ENCODE measurements around the gene PRR33.

The PRR33 gene

DNA sequence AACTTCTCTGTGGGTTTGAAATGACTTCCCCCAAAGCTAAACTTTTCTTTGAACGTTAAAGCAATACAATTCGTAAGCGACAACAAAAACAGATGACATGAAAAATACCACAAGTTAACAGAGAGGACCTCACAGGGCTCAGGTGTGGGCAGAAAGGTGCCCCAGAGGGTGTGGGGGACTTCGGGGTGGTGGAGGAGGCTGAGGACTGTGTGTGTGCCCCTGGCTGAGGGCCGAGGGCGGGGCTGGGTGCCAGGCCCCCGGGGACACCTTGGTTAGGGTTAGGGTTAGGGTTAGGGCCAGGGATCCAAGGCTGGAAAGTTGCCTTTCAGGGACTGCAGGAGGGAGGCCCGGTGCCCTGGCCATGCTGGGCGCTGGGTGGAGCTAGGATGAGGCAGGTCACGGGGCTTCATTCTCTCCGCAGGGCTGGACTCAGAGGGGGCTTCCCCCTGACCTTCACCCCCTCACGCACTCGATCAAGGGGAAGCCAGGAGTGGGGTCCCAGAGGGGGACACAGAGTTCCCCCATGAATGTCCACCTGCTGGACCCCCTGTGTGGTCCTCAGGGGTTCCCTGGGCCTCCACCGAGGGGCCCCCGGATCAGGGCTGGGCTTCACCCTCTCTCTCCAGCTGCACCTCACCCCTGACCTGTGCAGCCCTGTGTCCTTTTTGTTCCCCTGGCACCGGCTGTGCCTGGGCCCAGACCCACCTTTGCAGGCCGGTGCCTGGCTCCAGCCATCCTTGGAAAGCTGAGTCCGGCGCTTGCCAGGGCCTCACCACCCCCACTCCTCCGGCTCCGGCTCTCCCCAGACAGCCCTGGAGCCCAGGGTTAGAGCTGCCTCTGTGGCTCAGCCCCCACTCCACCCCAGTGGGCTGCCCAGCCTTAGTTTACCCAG is 45.9 kb downstream of the PRR33 start:
- DNase-seq: no peak

DNA sequence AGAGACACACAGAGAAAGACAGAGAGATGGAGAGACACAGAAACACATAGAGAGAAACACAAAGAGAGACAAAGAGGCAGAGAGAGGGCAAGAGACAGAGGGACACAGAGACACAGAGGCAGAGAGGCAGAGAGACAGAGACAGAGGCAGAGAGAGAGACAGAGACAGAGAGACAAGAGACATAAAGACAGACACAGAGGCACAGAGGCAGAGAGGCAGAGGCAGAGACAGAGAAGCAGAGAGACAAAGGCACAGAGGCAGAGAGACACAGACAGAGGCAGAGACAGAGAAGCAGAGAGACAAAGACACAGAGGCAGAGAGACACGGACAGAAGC is 46.6 kb downstream of the PRR33 start:
- no peak for DNase-seq

- DNase-seq: no peak
Measured at GRCh38 chr11:1844221-1845094, 47.2 kb downstream of the PRR33 start.

DNA sequence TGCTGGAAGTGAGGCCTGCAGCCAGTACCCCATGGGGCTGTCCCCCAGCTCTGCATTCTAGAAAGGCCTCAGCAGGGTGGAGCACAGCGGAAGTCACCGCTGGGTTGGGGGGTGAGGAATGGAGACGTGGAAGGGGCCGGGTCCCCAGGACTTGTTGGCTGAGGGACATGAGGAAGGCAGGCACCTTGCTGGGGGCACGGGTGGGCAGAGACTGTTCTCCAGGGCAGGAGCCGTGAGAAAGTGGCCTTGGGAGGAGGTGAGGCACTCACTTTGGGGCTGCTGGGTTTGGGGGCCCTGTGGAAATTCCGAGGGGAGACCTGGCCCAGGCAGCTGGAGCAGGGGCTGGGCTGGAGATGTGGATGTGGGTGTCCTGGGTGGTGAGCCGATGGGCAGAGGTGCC is 47.9 kb downstream of the PRR33 start:
- DNase-seq: no peak

GRCh38 chr11:1843098-1843473 is 48.6 kb downstream of the PRR33 start:
- no peak for DNase-seq

GRCh38 chr11:1842149-1843097 is 49.3 kb downstream of the PRR33 start:
- no peak for DNase-seq

DNA sequence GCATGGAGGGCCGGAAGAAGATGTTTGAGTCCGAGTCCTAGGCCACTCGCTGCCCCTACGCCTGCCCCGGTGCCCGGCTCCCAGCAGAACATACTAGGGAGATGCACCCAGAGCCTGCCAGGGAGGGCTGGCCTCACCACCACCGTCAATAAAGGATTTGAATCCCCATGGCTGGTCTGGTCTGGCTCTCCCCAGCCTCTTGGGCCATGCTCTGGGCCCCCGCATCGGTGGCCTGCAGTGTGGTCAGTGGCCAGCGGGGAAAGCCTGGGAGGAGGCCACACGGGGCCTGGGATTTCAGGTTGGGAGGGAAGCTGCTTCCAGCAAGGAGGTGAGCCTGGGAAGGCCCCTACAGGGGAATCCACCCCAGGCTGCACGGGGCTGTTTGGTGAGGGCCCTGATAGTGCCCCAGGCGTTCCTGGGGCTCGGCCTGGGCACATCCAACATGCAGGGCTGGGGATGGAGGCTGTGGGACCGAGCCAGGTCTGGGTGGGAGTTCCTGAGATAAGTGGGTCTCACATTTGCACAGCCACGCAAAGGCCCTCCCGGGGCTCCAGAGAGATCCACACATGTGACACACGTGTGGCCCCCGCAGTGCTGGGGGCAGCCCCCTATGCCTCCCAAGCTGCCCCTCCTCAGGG is 50.1 kb downstream of the PRR33 start:
- no peak for DNase-seq

DNA sequence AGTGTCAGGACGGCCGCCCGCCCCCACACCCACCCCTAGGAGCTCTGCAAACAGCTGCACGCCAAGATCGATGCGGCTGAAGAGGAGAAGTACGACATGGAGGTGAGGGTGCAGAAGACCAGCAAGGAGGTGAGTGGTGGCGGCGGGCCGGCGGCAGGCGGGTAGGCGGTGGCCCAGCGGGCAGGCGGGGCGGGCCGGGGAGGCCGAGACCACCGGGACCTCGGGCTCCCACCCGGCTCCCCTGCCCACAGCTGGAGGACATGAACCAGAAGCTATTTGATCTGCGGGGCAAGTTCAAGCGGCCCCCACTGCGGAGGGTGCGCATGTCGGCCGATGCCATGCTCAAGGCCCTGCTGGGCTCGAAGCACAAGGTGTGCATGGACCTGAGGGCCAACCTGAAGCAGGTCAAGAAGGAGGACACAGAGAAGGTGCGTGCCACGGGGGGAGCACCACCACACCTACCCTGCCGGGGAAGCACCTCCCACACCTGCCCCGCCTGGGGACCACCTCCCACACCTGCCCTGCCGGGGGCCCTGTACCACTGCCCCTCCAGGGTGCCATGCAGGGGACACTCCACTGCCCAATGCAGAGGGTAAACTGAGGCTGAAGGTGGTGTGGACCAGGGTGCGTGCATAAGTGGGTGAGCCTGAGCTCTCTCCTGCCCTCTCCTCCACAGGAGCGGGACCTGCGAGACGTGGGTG is 50.8 kb downstream of the PRR33 start:
- DNase-seq: no peak

GRCh38 chr11:1839924-1840779 is 51.5 kb downstream of the PRR33 start:
- DNase-seq: no peak

GRCh38 chr11:1839204-1839923 is 52.3 kb downstream of the PRR33 start:
- DNase-seq: no peak

DNA sequence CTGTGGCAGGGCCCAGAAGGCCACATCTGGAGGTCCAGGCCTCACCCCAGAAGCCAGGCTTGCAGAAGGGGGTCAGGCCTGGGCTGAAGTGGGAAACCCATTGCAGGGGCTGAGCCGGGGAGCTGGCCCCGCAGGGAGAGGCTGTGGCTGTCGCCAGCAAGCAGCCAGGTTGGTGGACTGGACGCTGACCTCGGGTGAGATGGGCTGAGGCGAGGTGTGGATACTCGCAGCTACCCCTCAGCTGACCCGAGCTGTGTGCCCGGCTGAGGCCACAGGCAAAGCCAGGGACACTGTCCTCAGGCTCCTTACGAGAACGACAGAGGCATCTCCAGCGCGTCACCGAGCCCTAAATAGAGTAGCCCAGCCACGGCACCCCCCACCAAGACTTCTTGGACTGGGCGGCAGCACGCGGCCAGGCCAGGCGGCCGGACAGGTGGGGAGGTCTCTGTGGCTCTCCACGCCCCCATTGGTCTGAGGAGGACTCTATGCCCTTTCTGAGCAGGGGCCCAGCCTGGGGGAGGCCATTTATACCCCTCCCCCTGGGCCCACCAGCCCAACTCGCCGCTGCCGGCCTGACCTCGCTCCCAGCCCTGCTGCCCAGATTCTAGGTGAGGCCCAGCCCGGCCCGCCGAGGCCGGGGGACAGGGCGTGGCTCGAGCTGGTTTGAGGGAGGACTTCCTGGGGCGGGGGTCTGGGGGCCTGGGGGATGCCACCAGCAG is 53.1 kb downstream of the PRR33 start, which contains the start of gene TNNI2:
Gene TNNI2 (plus strand): TSS at position 556 of the 719 bp plus-strand sequence. CDS start 716 bp downstream, outside the sequence.
- DNase-seq: no peak
